ENCODE measurements around the gene PTK7. TPM values are rescaled to one million over a fixed set of nuclear protein-coding genes. Genes with fewer than 3 reads are reported as not detected.

The PTK7 gene
- total RNA-seq, 2 experiments from 2014 or later = 0.33 to 0.85 TPM

GRCh38 chr6:43170417-43170930, 94.4 kb downstream of the PTK7 start:
- DNase-seq (no peak), ATAC-seq (no peak)
- peak overlapping the region; percentile 92 for H3K27ac Mint-ChIP-seq
- H3K4me3 Mint-ChIP-seq = peak overlapping the region; percentile 100
- peaks cover 34% of the 10 kb centered on the region for H3K4me1 Mint-ChIP-seq
- peaks cover 10% of the 10 kb centered on the region for H3K36me3 Mint-ChIP-seq
- no peaks in the 10 kb centered on the region for H3K9me3 Mint-ChIP-seq (ENCODE audit: low read depth)
- H3K27me3 Mint-ChIP-seq = no peaks in the 10 kb centered on the region
- CTCF ChIA-PET = interaction anchor here (1.2 to 1.7 kb wide), 3 partner anchors 21 to 59 kb away, joined by 3 to 9 read pairs (median 6); partner anchors contain the start of gene DNPH1

- Mint-ChIP-seq H3K27me3 (no peaks in the 10 kb centered on the region), H3K9me3 (ENCODE audit: low read depth) (no peaks in the 10 kb centered on the region), H3K36me3 (peaks cover 15% of the 10 kb centered on the region), H3K4me1 (peaks cover 40% of the 10 kb centered on the region), H3K27ac (peak within 1 kb of the TSS; percentile 92), H3K4me3 (peak within 1 kb of the TSS; percentile 100)
- CTCF ChIA-PET = interaction anchor here (0.7 to 2.6 kb wide), 10 partner anchors 9 to 241 kb away, joined by 3 to 12 read pairs (median 4); partner anchors contain the start of genes CNPY3, CUL9, DNPH1 and PEX6
- peak; percentile 100 for DNase-seq
- ATAC-seq = peak; percentile 74
Observed at GRCh38 chr6:43170931-43171706, 95.0 kb downstream of the PTK7 start, which contains the start of gene SRF. TSS of gene SRF (plus strand) at chr6:43171269. CDS start at chr6:43171657, 388 bp downstream.

GRCh38 chr6:43171707-43172103, 95.6 kb downstream of the PTK7 start:
- no peaks in the 10 kb centered on the region for H3K27me3 Mint-ChIP-seq
- CTCF ChIA-PET = interaction anchor here (0.7 to 2.6 kb wide), 10 partner anchors 9 to 242 kb away, joined by 3 to 12 read pairs (median 4); partner anchors contain the start of genes CNPY3, CUL9, DNPH1 and PEX6
- DNase-seq = peak; percentile 51
- no peaks in the 10 kb centered on the region for H3K9me3 Mint-ChIP-seq (ENCODE audit: low read depth)
- peaks cover 20% of the 10 kb centered on the region for H3K36me3 Mint-ChIP-seq
- ATAC-seq = no peak
- peaks cover 45% of the 10 kb centered on the region for H3K4me1 Mint-ChIP-seq
- H3K4me3 Mint-ChIP-seq = peak overlapping the region; percentile 100
- peak overlapping the region; percentile 91 for H3K27ac Mint-ChIP-seq

GRCh38 chr6:43172104-43173007, 96.2 kb downstream of the PTK7 start:
- Mint-ChIP-seq H3K4me3 (peak overlapping the region; percentile 100), H3K4me1 (peaks cover 45% of the 10 kb centered on the region), H3K36me3 (peaks cover 22% of the 10 kb centered on the region), H3K9me3 (ENCODE audit: low read depth) (no peaks in the 10 kb centered on the region), H3K27ac (peak overlapping the region; percentile 91), H3K27me3 (no peaks in the 10 kb centered on the region)
- CTCF ChIA-PET = interaction anchor here (0.6 to 2.6 kb wide), 10 partner anchors 8 to 242 kb away, joined by 3 to 12 read pairs (median 3); partner anchors contain the start of genes CNPY3, CUL9 and PEX6
- no peak for ATAC-seq
- DNase-seq = peak; percentile 69

GRCh38 chr6:43173591-43174262, 97.6 kb downstream of the PTK7 start:
- DNase-seq (peak; percentile 55), ATAC-seq (no peak)
- H3K27me3 Mint-ChIP-seq = no peaks in the 10 kb centered on the region
- H3K9me3 Mint-ChIP-seq (ENCODE audit: low read depth) = no peaks in the 10 kb centered on the region
- H3K4me3 Mint-ChIP-seq = peak overlapping the region; percentile 100
- peaks cover 51% of the 10 kb centered on the region for H3K4me1 Mint-ChIP-seq
- CTCF ChIA-PET = interaction anchor here (1.4 to 2.6 kb wide), 7 partner anchors 8 to 194 kb away, joined by 3 to 12 read pairs (median 8); partner anchors contain the start of genes CUL9, DNPH1 and PEX6
- H3K27ac Mint-ChIP-seq = peak overlapping the region; percentile 91
- H3K36me3 Mint-ChIP-seq = peaks cover 34% of the 10 kb centered on the region

GRCh38 chr6:43174263-43175112, 98.4 kb downstream of the PTK7 start:
- Mint-ChIP-seq H3K27me3 (no peaks in the 10 kb centered on the region), H3K36me3 (peaks cover 38% of the 10 kb centered on the region), H3K4me3 (peak overlapping the region; percentile 100), H3K4me1 (peaks cover 51% of the 10 kb centered on the region), H3K9me3 (ENCODE audit: low read depth) (no peaks in the 10 kb centered on the region), H3K27ac (peak overlapping the region; percentile 91)
- CTCF ChIA-PET = interaction anchor here (0.9 to 2.0 kb wide), 7 partner anchors 10 to 195 kb away, joined by 3 to 11 read pairs (median 4); partner anchors contain the start of genes DNPH1 and PEX6
- DNase-seq (peak; percentile 100), ATAC-seq (peak; percentile 71)

GRCh38 chr6:43175676-43176422, 99.7 kb downstream of the PTK7 start:
- no peak overlapping the region for H3K4me3 Mint-ChIP-seq
- ATAC-seq (no peak), DNase-seq (no peak)
- no peaks in the 10 kb centered on the region for H3K27me3 Mint-ChIP-seq
- H3K27ac Mint-ChIP-seq = peak overlapping the region; percentile 85
- peaks cover 38% of the 10 kb centered on the region for H3K36me3 Mint-ChIP-seq
- peaks cover 44% of the 10 kb centered on the region for H3K4me1 Mint-ChIP-seq
- H3K9me3 Mint-ChIP-seq (ENCODE audit: low read depth) = no peaks in the 10 kb centered on the region
- CTCF ChIA-PET = interaction anchor here (1.3 to 2.0 kb wide), 3 partner anchors 48 to 222 kb away, joined by 5 to 11 read pairs (median 8); partner anchors contain the start of gene DNPH1

GRCh38 chr6:43176423-43176786, 100.3 kb downstream of the PTK7 start:
- H3K36me3 Mint-ChIP-seq = peaks cover 40% of the 10 kb centered on the region
- H3K4me1 Mint-ChIP-seq = peaks cover 48% of the 10 kb centered on the region
- no peak for DNase-seq
- ATAC-seq = no peak
- no peaks in the 10 kb centered on the region for H3K27me3 Mint-ChIP-seq
- no peak overlapping the region for H3K4me3 Mint-ChIP-seq
- CTCF ChIA-PET = no interaction called here
- peak overlapping the region; percentile 85 for H3K27ac Mint-ChIP-seq
- H3K9me3 Mint-ChIP-seq (ENCODE audit: low read depth) = no peaks in the 10 kb centered on the region

DNA sequence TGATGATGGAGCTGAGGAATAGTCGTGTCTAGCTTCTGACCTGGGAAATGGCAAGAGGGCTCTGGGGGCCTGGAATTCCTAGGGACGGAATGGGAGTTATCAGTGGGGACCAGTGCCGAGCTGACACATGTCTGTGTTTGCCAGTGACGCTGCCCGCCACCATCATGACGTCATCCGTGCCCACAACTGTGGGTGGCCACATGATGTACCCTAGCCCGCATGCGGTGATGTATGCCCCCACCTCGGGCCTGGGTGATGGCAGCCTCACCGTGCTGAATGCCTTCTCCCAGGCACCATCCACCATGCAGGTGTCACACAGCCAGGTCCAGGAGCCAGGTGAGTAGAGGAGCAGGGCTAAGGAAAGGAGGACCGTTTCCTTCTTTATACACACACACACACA, 102.0 kb downstream of the PTK7 start:
- Mint-ChIP-seq H3K27ac (peak overlapping the region; percentile 8), H3K27me3 (no peaks in the 10 kb centered on the region), H3K4me1 (peaks cover 51% of the 10 kb centered on the region), H3K4me3 (no peak overlapping the region), H3K9me3 (ENCODE audit: low read depth) (no peaks in the 10 kb centered on the region), H3K36me3 (peaks cover 36% of the 10 kb centered on the region)
- ATAC-seq = no peak
- no peak for DNase-seq
- CTCF ChIA-PET = interaction anchor here (0.6 kb wide), 1 partner anchor 135 kb away, joined by 3 read pairs; no protein-coding TSS in a partner anchor

DNA sequence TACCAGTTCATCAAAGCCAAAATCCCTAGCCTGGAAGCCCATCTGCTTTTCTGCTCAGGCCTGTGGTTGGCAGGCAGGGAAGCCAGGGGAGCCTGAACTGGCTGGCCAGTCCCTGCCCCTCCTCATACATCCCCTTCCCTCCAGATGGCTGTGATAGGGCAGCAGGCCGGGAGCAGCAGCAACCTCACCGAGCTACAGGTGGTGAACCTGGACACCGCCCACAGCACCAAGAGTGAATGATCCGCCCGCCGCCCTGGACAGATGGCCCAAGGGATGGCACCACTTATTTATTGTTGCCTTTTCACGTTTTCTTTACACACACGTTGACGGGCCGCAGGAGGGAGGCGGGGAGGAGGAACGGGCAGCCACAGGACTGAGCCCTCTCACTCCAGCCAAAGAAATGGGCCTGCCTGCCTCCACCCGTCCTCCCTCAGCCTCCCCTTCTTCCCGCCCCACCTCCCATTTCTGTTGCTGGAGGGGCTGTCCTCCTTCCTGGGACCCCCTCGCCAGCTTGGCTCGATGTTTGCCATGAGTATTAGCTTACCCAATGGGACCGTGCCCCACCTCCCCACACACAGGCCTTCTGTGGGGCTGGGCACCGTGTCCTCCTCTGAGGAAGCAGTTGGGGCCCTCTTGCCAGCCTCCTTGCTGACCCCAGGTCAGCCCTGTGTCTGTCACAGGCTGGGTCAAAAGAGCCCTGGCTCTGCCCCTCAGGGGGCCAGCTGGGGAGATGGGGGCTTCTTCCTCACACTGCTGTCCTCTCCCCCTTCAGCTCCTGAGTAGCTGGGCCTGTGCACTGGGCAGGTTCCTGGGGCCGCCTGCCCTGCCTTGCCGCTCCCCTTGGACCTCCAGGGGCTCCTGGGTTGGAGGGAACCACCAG, 103.1 kb downstream of the PTK7 start:
- H3K4me1 Mint-ChIP-seq = peaks cover 51% of the 10 kb centered on the region
- no peak overlapping the region for H3K27ac Mint-ChIP-seq
- H3K27me3 Mint-ChIP-seq = no peaks in the 10 kb centered on the region
- DNase-seq (no peak), ATAC-seq (no peak)
- H3K4me3 Mint-ChIP-seq = no peak overlapping the region
- peaks cover 37% of the 10 kb centered on the region for H3K36me3 Mint-ChIP-seq
- CTCF ChIA-PET = no interaction called here
- no peaks in the 10 kb centered on the region for H3K9me3 Mint-ChIP-seq (ENCODE audit: low read depth)
